Stimulated activated CD4-positive, alpha-beta T cell treated with anti-CD3 and anti-CD28 coated beads, TNF-alpha, amount 100 ng/mL, for 4 hours (primary cell): ENCODE results near the gene RAB12.
A peak's percentile ranks its signal among the peaks of the same experiment; 100 is the strongest.
"Not testable (repeated sequence)": the region's sequence is repeated elsewhere in the genome, so short reads cannot be mapped to it uniquely, and the experiment has no call there.

Experiments used
- DNase-seq, 3 experiments: peaks; one replicate each; pipeline ENCODE4 v3.0.0-alpha.2; 2020; ENCODE audit warnings: low read depth in 3 of 3

RAB12 gene, protein sequence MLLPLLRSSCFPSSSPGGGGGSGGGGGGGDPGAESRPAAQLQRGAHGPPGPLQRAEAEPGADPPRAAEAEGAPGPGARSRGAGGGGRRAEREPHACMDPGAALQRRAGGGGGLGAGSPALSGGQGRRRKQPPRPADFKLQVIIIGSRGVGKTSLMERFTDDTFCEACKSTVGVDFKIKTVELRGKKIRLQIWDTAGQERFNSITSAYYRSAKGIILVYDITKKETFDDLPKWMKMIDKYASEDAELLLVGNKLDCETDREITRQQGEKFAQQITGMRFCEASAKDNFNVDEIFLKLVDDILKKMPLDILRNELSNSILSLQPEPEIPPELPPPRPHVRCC

DNA sequence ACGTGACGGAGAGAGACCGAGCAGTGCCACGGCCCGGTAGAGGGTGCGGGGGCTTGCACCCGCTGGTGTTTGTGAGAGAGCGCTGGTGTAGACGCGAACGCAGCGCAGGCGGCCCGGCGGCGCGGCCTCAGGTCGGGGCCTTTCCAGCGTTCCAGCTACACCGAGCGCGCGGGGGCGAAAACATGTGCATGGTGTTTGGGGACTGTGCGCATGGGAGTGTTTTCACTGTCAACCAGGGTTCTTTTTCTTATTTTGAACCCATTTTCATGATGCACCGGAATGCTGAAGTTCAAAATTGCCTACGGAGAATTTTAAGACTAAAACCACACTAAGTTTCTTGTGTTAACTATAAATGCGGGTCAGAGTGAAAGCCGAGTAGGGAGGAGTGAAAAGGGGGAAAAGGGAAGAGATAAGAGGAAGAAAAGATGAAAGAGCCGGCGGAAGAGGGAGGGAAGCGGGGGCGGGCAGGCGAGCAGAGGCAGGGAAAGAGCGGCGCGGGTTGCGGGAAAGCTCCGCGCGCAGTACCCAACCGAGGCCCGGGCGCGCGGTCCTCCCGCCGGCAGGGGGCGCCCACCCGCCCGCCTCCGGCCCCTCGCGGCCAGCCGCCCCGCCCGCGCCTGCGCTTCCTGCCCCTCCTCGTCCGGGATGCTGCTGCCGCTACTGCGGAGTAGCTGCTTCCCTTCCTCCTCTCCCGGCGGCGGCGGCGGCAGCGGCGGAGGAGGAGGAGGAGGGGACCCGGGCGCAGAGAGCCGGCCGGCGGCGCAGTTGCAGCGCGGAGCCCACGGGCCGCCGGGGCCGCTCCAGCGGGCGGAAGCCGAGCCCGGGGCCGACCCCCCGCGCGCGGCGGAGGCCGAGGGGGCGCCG lies at the start of gene RAB12:
TSS of gene RAB12 (plus strand) at position 643 of the 864 bp plus-strand sequence. CDS start at position 646, 3 bp downstream.
- peak; percentile 69 to 76 (median 74) for DNase-seq

DNA sequence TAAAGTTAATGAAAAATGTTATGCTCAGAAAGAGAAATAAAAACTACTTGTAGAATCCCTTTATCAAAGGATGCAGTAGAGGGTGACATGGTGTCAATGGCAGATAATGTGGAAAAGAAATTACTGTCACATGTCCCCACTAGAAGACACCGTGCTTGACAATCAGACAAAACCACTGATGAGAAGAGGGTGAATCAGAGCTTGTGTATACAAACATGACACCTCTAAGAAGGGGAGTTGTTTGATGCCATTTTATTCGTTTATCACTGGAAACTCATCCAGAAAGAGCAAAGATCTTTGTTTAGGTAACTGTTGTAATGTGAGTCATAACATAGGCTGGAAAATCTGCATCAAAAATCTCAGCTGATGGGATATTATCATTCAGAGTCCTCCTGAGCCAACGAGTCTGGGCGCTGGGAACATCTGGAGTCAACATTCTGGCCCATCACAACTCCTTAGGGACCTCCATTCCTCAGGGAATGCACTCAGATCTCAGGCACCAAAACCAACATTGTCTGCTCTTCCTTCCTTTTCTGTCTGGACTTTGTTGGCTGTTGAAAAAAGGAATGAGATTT lies 49.5 kb upstream of the RAB12 start:
- no peak for DNase-seq

DNA sequence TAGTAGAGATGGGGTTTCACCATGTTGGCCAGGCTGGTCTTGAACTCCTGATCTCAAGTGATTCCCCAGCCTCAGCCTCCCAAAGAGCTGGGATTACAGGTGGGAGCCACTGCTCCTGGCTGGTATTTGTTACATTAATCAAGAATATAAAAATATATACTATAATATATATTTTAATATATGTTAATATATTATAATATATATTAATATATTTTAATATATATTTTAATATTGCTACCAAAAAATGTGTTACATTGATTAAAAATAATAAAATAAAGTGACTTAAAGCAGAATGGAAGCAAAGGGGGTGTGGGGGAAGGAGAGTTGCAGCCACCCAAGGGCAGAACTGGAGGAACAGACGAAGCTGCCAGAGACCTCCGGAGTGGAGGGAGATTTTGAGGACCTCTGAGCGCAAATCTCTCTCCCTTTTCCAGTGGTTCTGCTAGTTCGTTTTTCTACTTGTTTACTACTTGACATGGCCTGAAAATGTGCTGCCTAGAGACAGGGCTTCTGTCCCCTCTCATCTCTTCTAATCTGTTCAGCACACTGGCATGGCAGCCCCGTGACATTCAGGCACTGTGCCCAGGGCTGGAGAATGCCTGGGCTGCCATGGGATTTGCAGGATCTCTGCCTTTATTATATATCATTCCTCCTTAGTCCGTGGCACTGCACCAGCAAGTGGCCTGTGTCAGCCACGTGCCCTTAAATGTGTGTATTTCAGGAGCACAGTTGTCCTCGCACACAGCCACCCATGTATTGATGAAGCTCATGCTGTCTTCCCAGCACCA lies 47.9 kb upstream of the RAB12 start:
- no peak for DNase-seq

DNA sequence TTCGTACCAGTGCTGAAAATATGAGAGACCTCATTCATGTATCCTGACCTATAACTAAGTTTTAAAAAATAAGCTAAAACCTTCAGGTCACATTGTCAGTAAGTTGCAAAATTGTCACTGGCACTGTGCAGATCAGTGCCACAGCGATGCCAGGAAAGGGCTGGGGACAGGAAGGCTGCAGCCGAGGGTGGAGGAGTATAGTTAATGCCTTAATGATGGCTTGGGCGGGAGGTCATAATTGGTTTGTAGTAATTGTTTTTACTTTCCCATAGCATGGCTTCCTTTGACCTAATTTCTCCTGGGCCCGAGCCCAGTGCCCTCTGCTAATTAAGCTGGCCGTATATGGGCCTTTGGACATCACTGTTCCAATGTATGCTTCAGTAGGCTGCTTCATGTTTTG lies 47.2 kb upstream of the RAB12 start:
- DNase-seq, result no peak

DNA sequence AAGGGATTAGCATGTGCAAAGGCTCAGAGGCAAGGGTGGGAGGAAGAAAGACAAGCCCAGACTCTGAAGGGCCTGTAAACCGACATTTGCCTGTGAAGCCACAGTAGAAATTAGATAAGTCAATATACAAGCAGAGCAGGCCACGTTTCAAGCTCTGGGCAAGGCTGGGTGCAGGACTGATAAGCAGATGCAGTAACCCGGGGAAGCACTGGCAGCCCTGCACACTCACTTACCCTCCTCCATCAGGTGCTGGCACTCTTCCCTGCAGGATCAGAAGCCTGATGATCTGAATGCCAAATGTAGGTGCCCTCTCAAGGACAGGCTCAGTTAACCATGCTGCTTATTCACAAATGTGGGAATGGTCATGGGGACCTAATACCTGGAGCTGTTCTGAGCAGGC lies 46.3 kb upstream of the RAB12 start:
- DNase-seq, result no peak

DNA sequence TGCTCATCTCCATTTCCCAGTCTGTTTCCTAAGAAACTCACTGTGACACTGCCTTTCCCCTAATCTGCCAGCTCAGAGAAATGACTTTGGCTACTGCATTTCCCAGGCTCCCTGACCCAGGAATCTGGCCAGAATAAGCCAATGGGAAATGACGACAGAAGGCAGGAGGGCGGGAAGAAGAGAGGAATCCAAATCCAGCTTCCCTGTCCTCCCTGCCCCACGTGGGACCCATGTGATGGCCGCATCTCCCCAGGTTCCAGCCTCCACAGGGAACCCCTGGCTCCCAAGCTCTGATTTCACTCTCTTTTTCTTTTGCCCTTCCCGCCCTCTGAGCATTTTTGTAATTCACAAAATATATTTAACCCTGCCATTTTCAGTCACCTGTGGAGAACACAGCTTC lies 37.8 kb upstream of the RAB12 start:
- DNase-seq, result no peak

DNA sequence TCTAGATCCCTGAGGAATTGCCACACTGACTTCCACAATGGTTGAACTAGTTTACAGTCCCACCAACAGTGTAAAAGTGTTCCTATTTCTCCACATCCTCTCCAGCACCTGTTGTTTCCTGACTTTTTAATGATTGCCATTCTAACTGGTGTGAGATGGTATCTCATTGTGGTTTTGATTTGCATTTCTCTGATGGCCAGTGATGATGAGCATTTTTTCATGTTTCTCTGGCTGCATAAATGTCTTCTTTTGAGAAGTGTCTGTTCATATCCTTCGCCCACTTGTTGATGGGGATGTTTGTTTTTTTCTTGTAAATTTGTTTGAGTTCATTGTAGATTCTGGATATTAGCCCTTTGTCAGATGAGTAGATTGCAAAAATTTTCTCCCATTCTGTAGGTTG lies 35.5 kb upstream of the RAB12 start:
- DNase-seq, result not testable (repeated sequence)

DNA sequence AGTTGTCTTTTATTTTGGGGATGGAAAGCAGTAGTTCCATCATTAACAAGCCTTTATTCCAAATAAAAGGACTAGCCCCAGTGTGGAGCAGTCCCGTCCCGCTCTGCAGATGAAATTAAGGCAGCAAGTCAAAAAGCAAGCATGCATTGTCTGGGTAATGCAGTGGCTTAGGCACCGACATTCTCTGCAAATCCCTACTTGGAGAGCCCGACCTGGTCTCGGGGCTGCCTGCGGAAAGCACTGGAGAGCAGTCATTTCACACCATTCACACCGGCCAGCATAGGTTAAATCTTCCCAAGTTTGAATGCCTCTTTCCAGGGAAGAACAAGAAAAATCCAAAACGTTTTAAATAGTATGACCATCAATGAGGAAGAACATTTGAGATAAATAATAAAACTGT lies 24.4 kb upstream of the RAB12 start:
- DNase-seq, result no peak

DNA sequence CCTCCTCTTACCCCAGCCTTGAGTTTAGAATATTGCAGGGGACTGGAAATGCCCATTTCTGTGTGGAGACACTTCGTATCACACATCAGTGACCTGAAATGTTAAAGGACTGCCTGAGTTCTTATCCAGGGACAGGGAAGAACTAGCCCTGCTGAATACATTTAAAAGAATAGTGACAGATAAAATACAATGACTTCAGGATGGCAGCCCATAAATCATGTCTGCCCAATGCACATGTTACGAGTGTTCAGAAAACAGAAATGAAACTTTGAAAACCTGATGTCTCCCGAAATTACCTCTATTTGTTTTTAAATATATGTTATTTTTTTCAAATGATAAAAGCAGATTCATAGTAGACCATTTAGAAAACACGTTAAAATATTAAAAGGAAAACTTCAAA lies 22.3 kb upstream of the RAB12 start:
- DNase-seq, result no peak

DNA sequence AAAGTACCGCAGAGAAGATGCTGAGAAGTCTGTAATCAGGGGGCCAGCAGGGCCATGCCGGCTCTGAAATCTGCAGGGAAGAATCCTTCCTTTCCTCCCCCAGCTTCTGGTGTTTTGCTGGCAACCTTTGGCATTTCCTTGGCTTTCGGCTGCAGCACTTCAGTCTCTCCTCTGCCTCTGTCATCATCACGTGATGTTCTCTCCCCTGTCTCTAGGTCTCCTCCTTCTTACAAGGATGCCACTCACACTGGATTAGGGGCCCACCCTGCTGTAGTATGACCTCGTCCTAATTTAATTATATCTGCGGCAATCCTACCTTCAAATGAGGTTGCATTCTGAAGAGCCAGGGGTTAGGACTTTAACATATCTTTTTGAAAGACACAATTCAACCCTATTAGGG lies 13.8 kb upstream of the RAB12 start:
- DNase-seq, result no peak

DNA sequence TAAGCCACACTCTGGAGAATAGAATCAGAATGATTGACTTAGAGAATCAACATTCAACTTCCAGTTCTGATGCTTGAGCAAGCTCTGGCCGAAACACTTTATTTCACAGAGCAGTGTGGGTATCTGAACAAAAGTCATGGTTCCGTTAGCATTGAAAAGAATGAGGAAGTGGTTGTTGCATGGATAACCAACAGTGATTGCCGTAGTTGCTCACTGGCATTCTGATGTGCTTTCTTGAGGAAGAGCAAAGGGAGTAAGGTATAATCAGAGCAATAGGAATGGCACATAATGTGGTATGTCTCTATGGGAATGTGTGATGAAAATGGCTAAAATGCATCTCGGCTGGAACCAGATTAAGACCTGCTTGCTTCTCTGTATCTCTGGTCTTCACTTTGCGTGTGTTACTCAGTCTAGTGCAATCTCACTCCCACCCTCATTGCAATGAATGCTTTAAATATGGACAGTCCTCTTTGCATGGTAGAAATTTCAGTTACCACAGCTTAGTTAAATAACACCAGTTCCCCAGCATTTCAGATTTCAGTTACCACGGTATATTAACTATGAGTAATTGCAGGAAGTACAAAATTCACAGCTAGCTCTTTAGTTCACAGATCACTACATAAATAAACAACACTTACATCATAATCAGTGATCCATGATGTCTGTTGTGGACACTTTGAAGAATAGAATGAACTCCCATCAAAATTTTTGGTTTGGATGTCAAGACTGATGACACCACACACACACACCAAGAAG lies 7.8 kb upstream of the RAB12 start:
- no peak for DNase-seq

DNA sequence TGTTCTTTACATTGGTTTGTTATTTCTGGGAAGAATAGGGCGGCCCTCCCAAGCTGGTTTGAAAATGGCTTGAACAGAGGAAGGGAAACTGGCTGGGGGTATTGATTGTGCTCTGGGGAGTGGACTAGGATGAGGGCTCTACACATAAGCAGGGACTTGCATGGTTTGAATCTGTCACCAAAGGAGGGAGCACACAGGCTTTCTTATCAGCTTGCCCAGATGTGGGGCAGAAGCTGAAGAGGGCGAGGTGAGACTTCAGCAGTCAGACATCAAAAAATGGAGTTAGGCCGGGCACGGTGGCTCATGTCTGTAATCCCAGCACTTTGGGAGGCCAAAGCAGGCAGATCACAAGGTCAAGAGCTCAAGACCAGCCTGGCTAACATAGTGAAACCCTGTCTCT lies 7.2 kb upstream of the RAB12 start:
- no peak for DNase-seq

DNA sequence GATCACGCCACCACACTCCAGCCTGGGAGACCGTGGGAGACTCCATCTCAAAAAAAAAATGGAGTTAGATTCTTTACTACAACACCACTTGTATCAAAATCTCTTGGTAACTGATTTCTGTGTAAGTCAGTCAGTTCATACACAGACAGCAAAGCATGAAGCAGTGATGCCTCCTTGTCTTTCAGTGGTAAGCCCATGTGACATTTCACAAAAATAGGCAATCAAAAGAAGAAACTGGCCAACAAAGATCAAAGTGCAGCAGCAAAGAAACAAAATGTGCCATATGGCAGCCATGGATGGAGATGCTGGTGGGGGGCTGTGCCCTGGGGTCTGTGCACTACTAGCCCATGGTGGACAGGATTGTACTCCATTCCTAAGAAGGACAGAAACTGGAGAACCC lies 6.7 kb upstream of the RAB12 start:
- no peak for DNase-seq

DNA sequence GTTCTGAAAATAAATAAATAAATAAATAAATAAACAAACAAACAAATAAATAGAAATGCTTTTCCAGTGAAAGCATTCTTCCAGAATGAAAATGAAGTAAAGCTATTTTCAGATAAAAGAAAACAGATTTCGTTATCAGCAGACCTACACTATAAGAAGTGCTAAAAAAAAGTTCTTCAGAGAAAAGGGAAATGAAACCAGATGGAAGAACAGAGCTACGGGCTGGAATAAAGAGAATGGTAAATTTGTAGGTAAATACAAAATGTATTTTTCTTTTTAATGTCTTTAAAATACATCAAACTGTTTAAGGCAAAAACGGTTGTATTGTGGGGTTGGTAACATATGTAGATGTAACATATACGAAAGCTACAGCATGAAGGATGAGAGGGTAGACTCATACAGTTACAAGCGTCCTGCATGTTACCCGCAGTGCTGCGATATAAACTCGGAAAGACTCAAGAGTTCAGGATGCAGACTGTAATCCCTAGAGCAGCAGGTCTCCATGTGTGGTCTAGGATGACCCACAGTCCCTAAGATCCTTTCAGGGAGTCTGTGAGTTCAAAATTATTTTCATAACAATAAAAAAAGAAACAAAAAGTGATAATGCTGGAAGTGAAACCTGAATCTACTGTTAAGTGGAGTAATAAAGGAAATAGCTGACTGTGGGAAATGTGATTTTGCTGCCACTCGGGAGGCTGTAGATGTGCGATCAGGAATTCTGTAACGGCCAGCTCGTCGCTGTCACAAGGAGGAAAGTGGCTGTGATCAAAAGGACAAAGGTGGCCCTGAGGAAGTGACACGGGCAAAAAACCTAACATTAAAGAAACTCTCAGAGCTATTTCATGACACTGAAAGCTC lies 5.3 kb upstream of the RAB12 start:
- DNase-seq, result no peak

DNA sequence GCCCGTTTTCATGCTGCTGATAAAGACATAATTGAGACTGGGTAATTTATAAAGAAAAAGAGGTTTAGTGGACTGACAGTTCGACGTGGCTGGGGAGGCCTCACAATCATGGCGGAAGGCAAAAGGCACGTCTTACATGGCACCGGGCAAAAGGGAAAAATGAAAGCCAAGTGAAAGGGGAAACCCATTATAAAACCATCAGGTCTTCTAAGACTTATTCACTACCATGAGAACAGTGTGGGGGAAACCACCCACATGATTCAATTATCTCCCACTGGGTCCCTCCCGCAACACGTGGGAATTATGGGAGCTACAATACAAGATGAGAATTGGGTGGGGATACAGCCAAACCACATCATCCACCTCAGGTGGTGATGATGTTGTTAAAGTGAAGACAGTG lies 3.3 kb upstream of the RAB12 start:
- no peak for DNase-seq

DNA sequence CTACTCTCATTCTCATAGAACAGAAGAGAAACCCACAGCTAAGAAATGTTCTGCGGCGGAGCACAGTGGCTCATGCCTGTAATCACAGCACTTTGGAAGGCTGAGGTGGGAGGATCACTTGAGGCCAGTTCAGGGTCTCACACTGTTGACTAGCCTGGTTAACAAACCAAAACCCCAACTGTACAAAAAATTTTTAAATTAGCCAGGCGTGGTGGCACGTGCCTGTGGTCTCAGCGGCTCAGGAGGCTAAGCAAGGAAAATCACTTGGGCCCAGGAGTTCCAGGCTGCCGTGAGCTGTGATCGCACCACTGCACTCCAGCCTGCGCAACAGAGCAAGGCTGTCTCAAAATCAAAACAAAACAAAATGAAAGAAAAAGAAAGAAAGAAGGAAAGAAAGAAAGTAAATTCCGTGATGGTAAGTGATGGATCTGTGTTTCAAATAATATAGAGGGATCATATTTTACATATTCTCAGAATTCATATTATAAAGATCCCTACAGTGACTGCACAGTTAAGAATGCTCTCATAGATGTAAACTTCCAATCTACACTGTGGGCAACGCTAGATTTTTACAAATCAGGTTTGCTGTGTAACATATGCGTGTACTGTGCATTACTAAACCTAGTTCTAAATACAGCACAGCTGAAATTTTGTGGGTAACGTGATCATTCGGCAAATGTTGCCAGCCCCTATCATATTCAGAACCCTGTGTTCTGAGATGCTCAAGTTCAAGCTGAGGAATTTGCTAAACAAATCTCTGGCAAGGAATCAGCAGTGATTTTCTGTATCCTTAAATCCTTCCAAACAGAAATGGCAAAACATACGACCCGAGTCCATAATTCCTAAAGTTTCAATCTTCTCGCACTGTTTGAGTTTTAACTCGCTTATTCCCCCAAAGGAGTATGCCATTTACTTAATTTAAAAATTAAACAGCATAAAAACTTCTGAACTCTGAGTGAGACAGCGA lies 1.2 kb upstream of the RAB12 start:
- DNase-seq, result no peak

DNA sequence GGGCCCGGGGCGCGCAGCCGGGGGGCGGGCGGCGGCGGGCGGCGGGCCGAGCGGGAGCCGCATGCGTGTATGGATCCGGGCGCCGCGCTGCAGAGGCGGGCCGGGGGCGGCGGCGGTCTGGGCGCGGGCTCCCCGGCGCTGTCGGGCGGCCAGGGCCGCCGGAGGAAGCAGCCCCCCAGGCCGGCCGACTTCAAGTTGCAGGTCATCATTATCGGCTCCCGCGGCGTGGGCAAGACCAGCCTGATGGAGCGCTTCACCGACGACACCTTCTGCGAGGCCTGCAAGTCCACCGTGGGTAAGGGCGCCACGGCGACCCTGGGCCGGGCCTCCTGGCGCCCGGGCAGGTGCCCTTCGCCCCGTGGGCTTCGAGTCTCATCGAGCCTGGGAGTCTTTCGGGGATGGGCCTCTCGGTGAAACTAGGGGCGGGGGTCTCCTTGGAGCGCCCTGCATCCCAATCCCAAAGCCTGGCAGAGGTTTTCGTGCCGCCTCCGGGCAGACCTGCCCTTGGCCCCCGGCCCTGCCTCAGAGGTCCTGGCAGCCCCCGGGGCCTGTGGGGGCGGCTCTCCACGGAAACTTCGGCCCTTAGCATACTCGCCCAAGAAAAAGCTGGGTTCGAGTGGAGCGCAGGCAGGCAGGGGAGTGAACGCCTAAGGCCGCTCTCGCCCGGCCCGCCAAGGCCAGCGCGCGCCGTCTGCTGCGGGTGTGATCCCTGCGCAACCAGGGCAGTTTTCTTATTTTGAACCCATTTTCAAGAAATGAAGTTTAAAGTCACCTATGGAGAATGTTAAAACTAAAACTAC lies 622 bp downstream of the RAB12 start:
- no peak for DNase-seq

DNA sequence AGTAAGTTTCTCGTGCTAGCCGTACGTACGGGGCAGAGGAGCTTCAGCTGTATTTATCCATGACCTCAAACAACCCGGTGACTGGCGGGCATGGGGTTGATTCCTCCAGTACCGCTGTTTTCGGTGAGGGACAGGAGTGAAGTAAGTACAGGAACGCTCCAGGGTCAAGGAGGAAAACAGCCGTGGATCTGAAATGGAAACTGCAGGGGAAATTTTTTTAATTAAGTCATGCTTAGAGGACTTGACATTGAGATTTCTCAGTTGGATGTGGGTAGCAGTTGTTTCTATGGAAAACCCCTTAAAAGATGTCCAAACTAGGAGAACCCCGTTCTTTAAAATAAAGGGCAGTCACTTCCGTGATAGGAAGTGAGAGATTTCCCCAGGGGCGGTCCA lies 1.2 kb downstream of the RAB12 start:
- DNase-seq, result no peak
